NT2/D1 (cell line): Measurements from ENCODE around the gene RHOH.
"Not testable (repeated sequence)": the region's sequence is repeated elsewhere in the genome, so short reads cannot be mapped to it uniquely, and the experiment has no call there.

Experiments
- DNase-seq: peaks from one replicate; pipeline ENCODE4 v3.0.0-alpha.2; 2011; ENCODE audit warnings: low read depth, low spot score
- H3K27me3 ChIP-seq: 2 replicates; pipeline ENCODE4 v1.6.0; 2011; ENCODE audit warnings: mild to moderate bottlenecking; ENCODE audit not compliant: insufficient read length, insufficient read depth
- H3K36me3 ChIP-seq: 2 replicates; pipeline ENCODE4 v1.6.1; 2011; ENCODE audit warnings: mild to moderate bottlenecking, low read length, mixed read lengths; ENCODE audit not compliant: insufficient read depth, insufficient read length
- H3K4me1 ChIP-seq: 2 replicates; pipeline ENCODE4 v1.5.1; 2011; ENCODE audit not compliant: insufficient read depth, insufficient read length
- H3K4me3 ChIP-seq: 2 replicates; pipeline ENCODE4 v1.5.1; 2011; ENCODE audit warnings: low read depth; ENCODE audit not compliant: insufficient read length
- H3K9ac ChIP-seq: 2 replicates; pipeline ENCODE4 v1.6.0; 2011; ENCODE audit warnings: low read depth; ENCODE audit not compliant: insufficient read length
- H3K9me3 ChIP-seq: 2 replicates; pipeline ENCODE4 v1.5.1; 2011; ENCODE audit warnings: mild to moderate bottlenecking, low read length; ENCODE audit not compliant: insufficient read depth
- SUZ12 ChIP-seq: IDR thresholded peaks from 2 replicates; pipeline ENCODE4 v1.6.1; 2011; ENCODE audit not compliant: insufficient read length, insufficient read depth; ENCODE audit errors: extremely low read depth
- YY1 ChIP-seq: IDR thresholded peaks from 2 replicates; pipeline ENCODE4 v1.6.1; 2011; ENCODE audit not compliant: insufficient read length, insufficient read depth
- ZNF274 ChIP-seq: IDR thresholded peaks from 2 replicates; pipeline ENCODE4 v1.6.1; 2011; ENCODE audit warnings: mild to moderate bottlenecking, low read depth, low read length

RHOH gene

GRCh38 chr4:40265910-40266274 lies 69.1 kb downstream of the RHOH start:
- Histone ChIP-seq H3K9ac (no peak overlapping the region), H3K9me3 (no peaks in the 10 kb centered on the region), H3K4me3 (no peak overlapping the region), H3K27me3 (no peaks in the 10 kb centered on the region), H3K36me3 (no peaks in the 10 kb centered on the region), H3K4me1 (no peaks in the 10 kb centered on the region)
- no peak for TF ChIP-seq YY1
- TF ChIP-seq ZNF274, result no peak
- TF ChIP-seq SUZ12, result no peak
- DNase-seq, result no peak

- H3K36me3 ChIP-seq, result no peaks in the 10 kb centered on the region
- H3K4me3 ChIP-seq, result no peak overlapping the region
- no peak overlapping the region for H3K9ac ChIP-seq
- no peaks in the 10 kb centered on the region for H3K9me3 ChIP-seq
- TF ChIP-seq SUZ12 (no peak), ZNF274 (no peak), YY1 (no peak)
- no peaks in the 10 kb centered on the region for H3K4me1 ChIP-seq
- H3K27me3 ChIP-seq, result no peaks in the 10 kb centered on the region
- DNase-seq, result no peak
These were observed 72.3 kb downstream of the RHOH start for GRCh38 chr4:40269133-40269532.

GRCh38 chr4:40270609-40271008 lies 73.8 kb downstream of the RHOH start:
- no peaks in the 10 kb centered on the region for H3K9me3 ChIP-seq
- H3K36me3 ChIP-seq, result no peaks in the 10 kb centered on the region
- TF ChIP-seq SUZ12, result no peak
- TF ChIP-seq YY1, result no peak
- no peak for TF ChIP-seq ZNF274
- no peak for DNase-seq
- no peak overlapping the region for H3K9ac ChIP-seq
- no peaks in the 10 kb centered on the region for H3K4me1 ChIP-seq
- no peaks in the 10 kb centered on the region for H3K27me3 ChIP-seq
- H3K4me3 ChIP-seq, result no peak overlapping the region

GRCh38 chr4:40275065-40275730 lies 78.4 kb downstream of the RHOH start:
- DNase-seq, result no peak
- no peak for TF ChIP-seq YY1
- no peak for TF ChIP-seq SUZ12
- no peak for TF ChIP-seq ZNF274

GRCh38 chr4:40276546-40276945 lies 79.7 kb downstream of the RHOH start:
- Histone ChIP-seq H3K4me1 (no peaks in the 10 kb centered on the region), H3K27me3 (no peaks in the 10 kb centered on the region), H3K36me3 (no peaks in the 10 kb centered on the region), H3K4me3 (no peak overlapping the region), H3K9me3 (no peaks in the 10 kb centered on the region), H3K9ac (no peak overlapping the region)
- no peak for TF ChIP-seq ZNF274
- no peak for DNase-seq

More at GRCh38 chr4:40275065-40275730, 78.4 kb downstream of the RHOH start:
- H3K9ac ChIP-seq, result no peak overlapping the region
- no peaks in the 10 kb centered on the region for H3K36me3 ChIP-seq
- no peaks in the 10 kb centered on the region for H3K9me3 ChIP-seq
- H3K4me1 ChIP-seq, result no peaks in the 10 kb centered on the region
- H3K4me3 ChIP-seq, result no peak overlapping the region
- H3K27me3 ChIP-seq, result no peaks in the 10 kb centered on the region

GRCh38 chr4:40280586-40280985 lies 83.8 kb downstream of the RHOH start:
- no peak overlapping the region for H3K4me3 ChIP-seq
- DNase-seq, result no peak
- H3K27me3 ChIP-seq, result no peaks in the 10 kb centered on the region
- no peaks in the 10 kb centered on the region for H3K9me3 ChIP-seq
- H3K4me1 ChIP-seq, result peaks cover 3% of the 10 kb centered on the region
- H3K9ac ChIP-seq, result no peak overlapping the region
- H3K36me3 ChIP-seq, result no peaks in the 10 kb centered on the region
- TF ChIP-seq SUZ12 (no peak), YY1 (no peak), ZNF274 (no peak)

- no peak overlapping the region for H3K9ac ChIP-seq
- no peaks in the 10 kb centered on the region for H3K36me3 ChIP-seq
- no peak for TF ChIP-seq YY1
- TF ChIP-seq SUZ12, result no peak
- TF ChIP-seq ZNF274, result no peak
- no peak overlapping the region for H3K4me3 ChIP-seq
- H3K9me3 ChIP-seq, result no peaks in the 10 kb centered on the region
- no peaks in the 10 kb centered on the region for H3K27me3 ChIP-seq
- no peak for DNase-seq
- H3K4me1 ChIP-seq, result peaks cover 3% of the 10 kb centered on the region
These were observed 84.3 kb downstream of the RHOH start for GRCh38 chr4:40281099-40281498.

- Histone ChIP-seq H3K9me3 (no peaks in the 10 kb centered on the region), H3K27me3 (no peaks in the 10 kb centered on the region), H3K4me3 (no peak overlapping the region), H3K36me3 (no peaks in the 10 kb centered on the region), H3K9ac (no peak overlapping the region), H3K4me1 (peaks cover 3% of the 10 kb centered on the region)
- DNase-seq, result no peak
- no peak for TF ChIP-seq ZNF274
- TF ChIP-seq SUZ12, result no peak
- no peak for TF ChIP-seq YY1
These were observed 85.1 kb downstream of the RHOH start for GRCh38 chr4:40281913-40282312.

- H3K4me3 ChIP-seq, H3K36me3 ChIP-seq, H3K9me3 ChIP-seq, H3K9ac ChIP-seq, H3K27me3 ChIP-seq, H3K4me1 ChIP-seq, DNase-seq: not testable (repeated sequence)
These were observed 86.0 kb downstream of the RHOH start for GRCh38 chr4:40282857-40283256.
